Lower lobe of right lung (tissue), 2 donors: Measurements from ENCODE around the gene ABCB4. TPM values are rescaled to one million over a fixed set of nuclear protein-coding genes. Genes with fewer than 3 reads are reported as not detected.

Experiments used
- ATAC-seq, 2 donors: fragments of 200-7000 bp; cut with Tn5 transposase; one replicate each; pipeline ENCODE4 v1.9.1; 2020 to 2022; ENCODE audit warnings: mild to moderate bottlenecking in 2 of 2, moderate library complexity in 2 of 2
- DNase-seq: peaks from one replicate; pipeline ENCODE4 v3.0.0-alpha.2; 2020
- H3K27ac ChIP-seq: fragments of 200-600 bp; one replicate; pipeline ENCODE4 v1.8.0; 2022
- H3K27me3 ChIP-seq: fragments of 200-600 bp; one replicate; pipeline ENCODE4 v1.8.0; 2022; ENCODE audit warnings: low read depth
- H3K36me3 ChIP-seq: fragments of 200-600 bp; one replicate; pipeline ENCODE4 v1.8.0; 2022; ENCODE audit warnings: mild to moderate bottlenecking
- H3K4me1 ChIP-seq: fragments of 200-600 bp; one replicate; pipeline ENCODE4 v1.8.0; 2022
- H3K4me3 ChIP-seq: fragments of 200-600 bp; one replicate; pipeline ENCODE4 v1.8.0; 2022; ENCODE audit warnings: mild to moderate bottlenecking
- H3K9me3 ChIP-seq: fragments of 200-600 bp; one replicate; pipeline ENCODE4 v1.8.0; 2022
- intact Hi-C: fragments of 100-400 bp; cut with DNase I; formaldehyde crosslinking; loops from one replicate; pipeline ENCODE4 v1.11.0; 2022
- total RNA-seq: library from RNA; stranded (reverse); fragmentation: NEBNext Ultra II Directional; extraction: Animal tissue kit (Norgen Biotek cat#: 25700); gene quantifications from one replicate; pipeline ENCODE4 v1.2.1, GENCODE V29; 2021
- TF ChIP-seq, protein P1 (sequence below): fragments of 200-600 bp; IDR thresholded peaks from one replicate; pipeline ENCODE4 v1.8.0; 2022; ENCODE audit warnings: antibody characterized with exemption, mild to moderate bottlenecking
- donor health status: DM: no; HTN: yes; CAD: no; lungs with severe emphysema.

The ABCB4 gene
- total RNA-seq, 1 donor from 2014 or later = not detected

DNA sequence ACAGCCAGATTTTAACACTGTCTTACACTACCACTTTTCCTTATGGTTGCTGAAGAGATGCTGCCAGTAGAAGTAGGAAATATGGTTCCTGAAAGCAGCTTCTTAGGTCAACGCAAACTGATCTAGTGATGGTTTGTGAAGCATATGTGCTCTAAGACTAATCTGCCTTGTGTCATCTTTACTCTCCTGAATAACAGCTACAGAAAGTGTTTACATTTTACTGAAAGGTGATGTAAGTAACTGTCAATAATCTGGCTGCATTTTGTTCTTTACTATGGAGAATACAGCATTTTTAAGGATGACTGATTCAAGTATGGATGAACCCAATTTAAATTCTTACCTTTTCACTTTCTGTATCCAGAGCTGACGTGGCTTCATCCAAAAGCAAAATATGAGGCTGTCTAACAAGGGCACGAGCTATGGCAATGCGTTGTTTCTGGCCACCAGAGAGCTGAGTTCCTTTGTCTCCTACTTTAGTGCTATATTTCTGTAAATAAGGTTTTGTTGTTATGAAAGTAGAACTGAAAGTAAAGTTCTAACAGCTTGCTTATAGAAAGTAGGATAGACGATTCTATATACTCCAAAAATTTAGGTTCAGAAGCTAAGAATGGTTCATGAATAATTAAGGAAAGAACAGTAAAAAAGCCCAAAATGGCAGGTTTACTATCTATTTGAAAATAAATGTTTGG lies 30.2 kb upstream of the ABCB4 start:
- TF ChIP-seq, protein P1, sequence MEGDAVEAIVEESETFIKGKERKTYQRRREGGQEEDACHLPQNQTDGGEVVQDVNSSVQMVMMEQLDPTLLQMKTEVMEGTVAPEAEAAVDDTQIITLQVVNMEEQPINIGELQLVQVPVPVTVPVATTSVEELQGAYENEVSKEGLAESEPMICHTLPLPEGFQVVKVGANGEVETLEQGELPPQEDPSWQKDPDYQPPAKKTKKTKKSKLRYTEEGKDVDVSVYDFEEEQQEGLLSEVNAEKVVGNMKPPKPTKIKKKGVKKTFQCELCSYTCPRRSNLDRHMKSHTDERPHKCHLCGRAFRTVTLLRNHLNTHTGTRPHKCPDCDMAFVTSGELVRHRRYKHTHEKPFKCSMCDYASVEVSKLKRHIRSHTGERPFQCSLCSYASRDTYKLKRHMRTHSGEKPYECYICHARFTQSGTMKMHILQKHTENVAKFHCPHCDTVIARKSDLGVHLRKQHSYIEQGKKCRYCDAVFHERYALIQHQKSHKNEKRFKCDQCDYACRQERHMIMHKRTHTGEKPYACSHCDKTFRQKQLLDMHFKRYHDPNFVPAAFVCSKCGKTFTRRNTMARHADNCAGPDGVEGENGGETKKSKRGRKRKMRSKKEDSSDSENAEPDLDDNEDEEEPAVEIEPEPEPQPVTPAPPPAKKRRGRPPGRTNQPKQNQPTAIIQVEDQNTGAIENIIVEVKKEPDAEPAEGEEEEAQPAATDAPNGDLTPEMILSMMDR = no peak
- Histone ChIP-seq H3K36me3 (no peaks in the 10 kb centered on the region), H3K4me3 (no peak overlapping the region), H3K27me3 (no peaks in the 10 kb centered on the region), H3K27ac (no peak overlapping the region), H3K4me1 (no peaks in the 10 kb centered on the region), H3K9me3 (no peaks in the 10 kb centered on the region)
- intact Hi-C loops = no loop called here
- ATAC-seq (no peak), DNase-seq (no peak)

DNA sequence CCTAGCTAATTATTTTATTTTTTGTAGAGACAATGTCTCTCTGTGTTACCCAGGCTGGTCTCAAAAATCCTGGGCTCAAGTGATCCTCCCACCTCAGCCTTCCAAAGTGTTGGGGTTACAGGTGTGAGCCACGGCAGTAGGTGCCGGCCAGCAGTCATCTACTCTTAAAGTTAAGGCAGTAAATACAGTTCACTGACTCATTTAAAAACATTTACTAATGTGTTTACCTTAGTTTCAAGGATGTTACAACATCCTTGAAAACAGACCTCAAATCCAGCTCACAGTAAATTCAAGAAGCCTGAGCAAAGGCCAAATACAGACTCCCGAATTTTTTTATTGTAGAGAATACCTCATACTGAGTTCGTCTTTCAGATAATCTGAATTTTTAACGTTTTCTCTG lies 29.6 kb upstream of the ABCB4 start:
- Histone ChIP-seq H3K27ac (no peak overlapping the region), H3K27me3 (no peaks in the 10 kb centered on the region), H3K36me3 (no peaks in the 10 kb centered on the region), H3K9me3 (no peaks in the 10 kb centered on the region), H3K4me1 (no peaks in the 10 kb centered on the region), H3K4me3 (no peak overlapping the region)
- no peak for ATAC-seq
- TF ChIP-seq, protein P1 = no peak
- DNase-seq = no peak
- intact Hi-C loops = no loop called here

DNA sequence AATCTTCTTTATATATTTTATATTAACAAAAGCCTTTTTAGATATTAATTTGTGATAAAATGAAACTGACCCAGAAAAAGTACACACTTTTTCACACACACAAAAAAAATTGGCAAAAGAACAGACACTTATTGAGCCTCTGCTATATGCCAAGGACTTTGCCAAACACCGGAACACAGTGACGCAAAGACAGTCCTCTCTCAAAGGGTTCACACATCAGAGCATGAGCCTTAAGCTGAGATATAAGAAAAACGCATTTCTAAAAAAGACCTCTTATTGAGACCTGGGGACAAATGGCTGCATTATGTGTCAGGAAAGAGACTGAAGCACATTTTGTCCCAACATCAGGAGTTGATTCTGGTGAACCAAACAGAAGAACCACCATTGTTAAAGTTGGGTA lies 24.0 kb upstream of the ABCB4 start:
- TF ChIP-seq, protein P1 = no peak
- Histone ChIP-seq H3K36me3 (no peaks in the 10 kb centered on the region), H3K4me1 (no peaks in the 10 kb centered on the region), H3K9me3 (no peaks in the 10 kb centered on the region), H3K27me3 (no peaks in the 10 kb centered on the region), H3K4me3 (no peak overlapping the region), H3K27ac (no peak overlapping the region)
- ATAC-seq (no peak), DNase-seq (no peak)
- intact Hi-C loops = no loop called here

DNA sequence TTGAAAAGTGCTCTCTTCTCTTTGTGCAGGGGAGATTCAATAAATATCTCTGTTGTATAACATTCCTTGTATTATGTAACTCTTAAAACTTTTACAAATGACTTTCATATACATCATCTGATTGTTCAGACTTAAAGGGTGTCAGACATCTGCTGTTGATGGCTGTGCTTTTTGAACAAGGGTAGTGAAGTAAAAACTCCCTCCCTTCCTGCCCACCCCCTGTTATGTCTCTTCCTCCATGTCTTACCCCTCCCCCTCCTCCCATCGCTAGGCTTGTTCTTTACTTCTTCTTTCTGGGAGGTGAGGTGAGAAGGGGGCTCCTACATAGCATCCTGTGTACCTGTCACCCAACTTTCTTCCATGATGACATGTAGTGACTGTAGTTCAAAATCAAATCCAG lies 23.4 kb upstream of the ABCB4 start:
- H3K27me3 ChIP-seq = no peaks in the 10 kb centered on the region
- no peak for DNase-seq
- H3K27ac ChIP-seq = no peak overlapping the region
- intact Hi-C loops = no loop called here
- no peak overlapping the region for H3K4me3 ChIP-seq
- no peaks in the 10 kb centered on the region for H3K9me3 ChIP-seq
- no peaks in the 10 kb centered on the region for H3K4me1 ChIP-seq
- TF ChIP-seq, protein P1 = no peak
- no peaks in the 10 kb centered on the region for H3K36me3 ChIP-seq
- ATAC-seq = no peak

DNA sequence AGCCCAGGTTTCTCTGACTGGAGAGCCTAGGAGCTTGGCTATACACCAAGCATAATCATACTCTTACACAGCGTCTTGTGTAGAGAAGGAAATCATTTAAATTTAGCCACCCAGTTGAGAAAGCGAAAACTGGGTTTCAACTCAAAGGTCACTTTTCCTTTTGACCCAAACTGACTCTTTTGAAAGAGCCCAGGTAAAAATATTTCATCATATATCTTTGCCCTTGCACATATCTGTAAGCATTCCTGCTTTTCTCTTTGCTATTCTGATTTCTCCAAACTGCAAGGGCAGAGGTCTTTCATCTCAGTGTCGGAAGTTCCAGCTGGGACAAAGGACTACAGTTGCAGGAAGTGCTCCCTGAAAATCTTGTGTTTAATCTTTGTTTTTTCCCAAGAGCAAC lies 22.0 kb upstream of the ABCB4 start:
- no peaks in the 10 kb centered on the region for H3K36me3 ChIP-seq
- DNase-seq (no peak), ATAC-seq (no peak)
- TF ChIP-seq, protein P1 = no peak
- H3K4me1 ChIP-seq = no peaks in the 10 kb centered on the region
- H3K4me3 ChIP-seq = no peak overlapping the region
- no peaks in the 10 kb centered on the region for H3K27me3 ChIP-seq
- intact Hi-C loops = no loop called here
- H3K9me3 ChIP-seq = no peaks in the 10 kb centered on the region
- no peak overlapping the region for H3K27ac ChIP-seq
